Transverse colon (tissue), 4 donors: ENCODE results near the gene SMTNL2. TPM values are rescaled to one million over a fixed set of nuclear protein-coding genes. Genes with fewer than 3 reads are reported as not detected.

Experiments
- DNase-seq: peaks from one replicate; pipeline ENCODE4 v3.0.0-alpha.2; 2019
- H3K27ac ChIP-seq, 4 donors: fragments of 200-600 bp; sonication (generic); 2 replicates each; pipeline ENCODE4 v1.5.1; 2016 to 2018; ENCODE audit warnings: inconsistent platforms in 4 of 4
- H3K27me3 ChIP-seq: fragments of 200-600 bp; sonication (generic); 2 replicates; pipeline ENCODE4 v1.5.1; 2017; ENCODE audit warnings: inconsistent platforms
- H3K36me3 ChIP-seq, 4 donors: fragments of 200-600 bp; sonication (generic); 2 replicates each; pipeline ENCODE4 v1.5.1; 2017 to 2019; ENCODE audit warnings: inconsistent platforms in 4 of 4
- H3K4me1 ChIP-seq, 4 donors: fragments of 200-600 bp; sonication (generic); 2 replicates each; pipeline ENCODE4 v1.5.1; 2017 to 2020; ENCODE audit warnings: inconsistent platforms in 4 of 4
- H3K4me3 ChIP-seq, 4 donors: fragments of 200-600 bp; sonication (generic); 1 replicate in 1 of 4; 2 replicates in 3 of 4; pipeline versions ENCODE4 v1.5.1 to v1.6.1; 2017 to 2019; ENCODE audit warnings: inconsistent platforms in 4 of 4
- H3K9me3 ChIP-seq, 2 donors: fragments of 200-600 bp; sonication (generic); 2 replicates each; pipeline ENCODE4 v1.5.1; 2017 to 2019; ENCODE audit warnings: inconsistent platforms in 2 of 2
- CTCF ChIP-seq, 5 experiments: fragments of 200-600 bp in 3 of 5; fragments of 450-650 bp in 2 of 5; sonication (generic) in 3 of 5; IDR thresholded peaks; 1 replicate in 2 of 5; 2 replicates in 3 of 5; pipeline ENCODE4 v1.5.1; 2016 to 2017; ENCODE audit warnings: antibody characterized with exemption in 5 of 5, inconsistent platforms in 3 of 5, mild to moderate bottlenecking in 2 of 5, moderate library complexity in 1 of 5
- EP300 ChIP-seq: sonication (generic); formaldehyde crosslinking; IDR thresholded peaks from one replicate; pipeline ENCODE4 v1.6.1; 2017; ENCODE audit warnings: antibody characterized with exemption, low read depth
- POLR2A ChIP-seq: fragments of 450-650 bp; IDR thresholded peaks from one replicate; pipeline ENCODE4 v1.6.1; 2016; ENCODE audit warnings: antibody characterized with exemption, mild to moderate bottlenecking, moderate library complexity
- POLR2AphosphoS5 ChIP-seq, 3 donors: sonication (generic); formaldehyde crosslinking; IDR thresholded peaks; one replicate each; pipeline ENCODE4 v1.6.1; 2016; ENCODE audit warnings: antibody characterized with exemption in 3 of 3
- WGBS, 2 donors: methylation state at CpG; one replicate each; pipeline ENCODE4 v1.1.5; 2018; ENCODE audit warnings: low coverage in 1 of 2; 5-methylcytosine and 5-hydroxymethylcytosine counted together
- in situ Hi-C, 4 donors: fragments of 200-750 bp; cut with MboI; loops; one replicate each; pipeline versions ENCODE4 v1.15.0 to v1.15.1; 2017; ENCODE audit warnings: low sequenced_read_pairs in 3 of 4, low pct_ligation_motif_present in 1 of 4, low pct_unique_long_range_greater_than_20kb in 1 of 4
- intact Hi-C: fragments of 100-400 bp; cut with DNase I; formaldehyde crosslinking; loops from one replicate; pipeline ENCODE4 v1.15.1; 2023; ENCODE audit warnings: low total_unique reads
- total RNA-seq, 4 donors: library from RNA; depleted of rRNA; stranded (reverse); fragments of >200 nt; gene quantifications; one replicate each; pipeline ENCODE4 v1.1.0, GENCODE V29; 2016

The SMTNL2 gene
- total RNA-seq, 4 donors from 2014 or later = 0.16 to 0.96 (median 0.40) TPM; not detected in 1

GRCh38 chr17:4557626-4558346, 26.5 kb upstream of the SMTNL2 start:
- intact Hi-C loops = no loop called here
- DNase-seq = no peak
- H3K4me1 ChIP-seq = peaks cover 7 to 48% (median 46%) of the 10 kb centered on the region in 4 donors

GRCh38 chr17:4558347-4558971, 25.9 kb upstream of the SMTNL2 start:
- 91% methylated on average over 9 of the region's 24 CpGs; no CpG with 5 or more reads in 1 of the 2 donors for WGBS, 2 donors
- intact Hi-C loops = no loop called here
- Histone ChIP-seq H3K27ac (peak overlapping the region in 2 of 4 donors; percentile 84 to 87), H3K9me3 (no peaks in the 10 kb centered on the region), H3K36me3 (no peaks in the 10 kb centered on the region), H3K4me3 (no peak overlapping the region), H3K27me3 (no peaks in the 10 kb centered on the region), H3K4me1 (peaks cover 12 to 53% (median 49%) of the 10 kb centered on the region in 4 donors)
- no peak for TF ChIP-seq POLR2AphosphoS5 (IDR thresholded peaks at IDR 0.05)
- no peak for TF ChIP-seq EP300
- TF ChIP-seq POLR2A = no peak
- no peak for TF ChIP-seq CTCF (IDR thresholded peaks at IDR 0.05)
- no peak for DNase-seq
- in situ Hi-C loops = no loop called here

More at GRCh38 chr17:4557626-4558346, 26.5 kb upstream of the SMTNL2 start:
- no peaks in the 10 kb centered on the region for H3K27me3 ChIP-seq
- no peaks in the 10 kb centered on the region for H3K9me3 ChIP-seq
- in situ Hi-C loops = no loop called here
- no peaks in the 10 kb centered on the region for H3K36me3 ChIP-seq
- TF ChIP-seq POLR2A (no peak), POLR2AphosphoS5 (IDR thresholded peaks at IDR 0.05) (no peak), EP300 (no peak), CTCF (IDR thresholded peaks at IDR 0.05) (no peak)
- no peak overlapping the region for H3K27ac ChIP-seq
- H3K4me3 ChIP-seq = no peak overlapping the region
- WGBS, 2 donors = 80 to 92% methylated on average over 1 to 6 of the region's 6 CpGs

DNA sequence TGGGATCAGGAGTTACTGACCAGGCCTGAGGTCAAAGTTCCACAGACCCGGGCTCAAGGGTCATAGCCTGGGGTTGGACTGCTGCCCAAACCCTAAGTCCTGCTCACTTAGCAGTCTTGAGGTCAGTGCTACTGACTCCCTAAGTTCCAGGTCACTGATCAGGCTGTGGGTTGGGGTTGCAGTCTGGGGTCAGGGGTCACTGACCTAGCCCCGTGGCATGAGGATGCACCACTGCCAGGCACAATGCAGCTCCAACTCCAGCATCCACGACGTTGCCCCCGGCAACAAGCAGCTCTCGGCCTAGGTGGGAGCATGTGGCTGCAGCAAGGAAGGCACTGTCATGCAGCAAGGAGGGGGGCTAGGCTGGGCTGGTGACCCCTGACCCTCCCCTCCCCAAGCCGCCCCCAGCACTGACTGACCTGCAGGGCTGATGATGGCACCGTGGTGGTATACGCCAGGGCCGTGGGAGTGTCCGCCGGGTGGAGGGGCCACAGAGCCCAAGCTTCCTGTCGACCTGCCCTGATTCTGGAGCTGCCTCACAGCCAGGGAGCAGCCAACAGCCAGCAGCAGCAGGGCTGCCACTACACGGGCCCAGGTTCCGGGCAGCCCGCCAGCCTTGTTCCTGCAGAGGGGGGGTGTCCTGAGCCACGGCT, 25.1 kb upstream of the SMTNL2 start:
- intact Hi-C loops = no loop called here
- 57 to 60% methylated on average over 1 to 11 of the region's 17 CpGs for WGBS, 2 donors
- Histone ChIP-seq H3K4me1 (peaks cover 12 to 46% (median 43%) of the 10 kb centered on the region in 4 donors), H3K27ac (peak overlapping the region; percentile 84 to 91 (median 86)), H3K36me3 (no peaks in the 10 kb centered on the region), H3K4me3 (peak overlapping the region; percentile 28 to 55 (median 40)), H3K9me3 (no peaks in the 10 kb centered on the region), H3K27me3 (no peaks in the 10 kb centered on the region)
- TF ChIP-seq EP300 (no peak), POLR2A (no peak), CTCF (IDR thresholded peaks at IDR 0.05) (no peak), POLR2AphosphoS5 (IDR thresholded peaks at IDR 0.05) (no peak)
- peak; percentile 51 for DNase-seq
- in situ Hi-C loops = no loop called here

DNA sequence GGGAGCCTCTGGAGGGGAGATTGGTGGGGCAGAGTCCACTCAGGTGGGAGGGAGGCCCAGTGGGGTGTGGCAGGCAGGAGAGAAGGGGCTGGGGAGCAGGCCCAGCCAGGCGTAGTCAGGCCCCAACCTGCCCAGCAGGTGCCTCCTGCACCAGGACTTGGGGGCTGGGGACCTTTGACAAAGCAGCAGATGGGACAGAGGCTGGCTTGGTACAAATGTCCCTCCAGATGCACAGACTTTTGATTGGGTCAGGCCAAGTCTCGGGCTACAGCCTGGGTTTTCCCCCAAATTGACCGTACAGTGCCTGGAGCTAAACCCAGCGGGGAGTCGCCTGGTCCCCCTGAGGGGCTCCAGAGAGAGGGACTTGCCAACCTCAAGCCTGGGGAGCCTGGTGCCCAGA, 24.4 kb upstream of the SMTNL2 start:
- DNase-seq = peak; percentile 50

More for the DNA sequence above, 24.4 kb upstream of the SMTNL2 start:
- Histone ChIP-seq H3K4me1 (peaks cover 12 to 39% (median 37%) of the 10 kb centered on the region in 4 donors), H3K27me3 (no peaks in the 10 kb centered on the region), H3K9me3 (no peaks in the 10 kb centered on the region), H3K27ac (peak overlapping the region; percentile 84 to 91 (median 86)), H3K36me3 (no peaks in the 10 kb centered on the region), H3K4me3 (peak overlapping the region; percentile 28 to 55 (median 40))
- TF ChIP-seq EP300 (no peak), POLR2AphosphoS5 (IDR thresholded peaks at IDR 0.05) (no peak), CTCF (IDR thresholded peaks at IDR 0.05) (no peak), POLR2A (no peak)
- 67% methylated on average over 5 of the region's 5 CpGs; no CpG with 5 or more reads in 1 of the 2 donors for WGBS, 2 donors
- in situ Hi-C loops (loop anchor here in 1 of 4 donors (10.0 kb wide), 1 partner anchor 65 kb away; no protein-coding TSS in a partner anchor), intact Hi-C loops (no loop called here)
